Trophoblast cell (in vitro differentiated cells and primary cell): Measurements from ENCODE around the gene LIMK2.

ENCODE experiments used
- DNase-seq, 2 donors: peaks; one replicate each; pipeline ENCODE4 v3.0.0-alpha.2; 2016
- H2AFZ ChIP-seq: 2 replicates; pipeline ENCODE4 v1.6.1; 2013; ENCODE audit warnings: low read length, moderate library complexity, mild to moderate bottlenecking; ENCODE audit not compliant: insufficient read depth, poor library complexity
- H2AK5ac ChIP-seq: 2 replicates; pipeline ENCODE4 v1.6.1; 2013; ENCODE audit warnings: mild to moderate bottlenecking, low read length
- H2BK120ac ChIP-seq: 2 replicates; pipeline ENCODE4 v1.6.1; 2013; ENCODE audit warnings: low read length, mild to moderate bottlenecking, moderate library complexity; ENCODE audit not compliant: insufficient read depth, poor library complexity
- H2BK12ac ChIP-seq: 2 replicates; pipeline ENCODE4 v1.6.1; 2013; ENCODE audit warnings: mild to moderate bottlenecking, low read length, moderate library complexity
- H2BK5ac ChIP-seq: 2 replicates; pipeline ENCODE4 v1.6.1; 2013; ENCODE audit warnings: low read length, low read depth, moderate library complexity, mild to moderate bottlenecking; ENCODE audit not compliant: poor library complexity
- H3K14ac ChIP-seq: 2 replicates; pipeline ENCODE4 v1.6.1; 2013; ENCODE audit warnings: mild to moderate bottlenecking, low read length
- H3K18ac ChIP-seq: 2 replicates; pipeline ENCODE4 v1.6.1; 2013; ENCODE audit warnings: mild to moderate bottlenecking, low read length
- H3K23ac ChIP-seq: 2 replicates; pipeline ENCODE4 v1.6.1; 2013; ENCODE audit warnings: low read length
- H3K27ac ChIP-seq: 2 replicates; pipeline ENCODE4 v1.5.1; 2013; ENCODE audit warnings: low read depth, mild to moderate bottlenecking, inconsistent platforms, low read length, moderate library complexity
- H3K27me3 ChIP-seq: 2 replicates; pipeline ENCODE4 v1.6.1; 2013; ENCODE audit warnings: inconsistent platforms, mild to moderate bottlenecking, low read length, moderate library complexity; ENCODE audit not compliant: insufficient read depth
- H3K36me3 ChIP-seq, 2 experiments: 1 replicate in 1 of 2; 2 replicates in 1 of 2; pipeline ENCODE4 v1.6.1; 2013; ENCODE audit warnings: low read length in 2 of 2, mild to moderate bottlenecking in 2 of 2, moderate library complexity in 1 of 2; ENCODE audit not compliant: insufficient read depth in 2 of 2, control insufficient read depth in 1 of 2
- H3K4ac ChIP-seq: 2 replicates; pipeline ENCODE4 v1.6.1; 2013; ENCODE audit warnings: low read depth, mild to moderate bottlenecking, low read length, moderate library complexity
- H3K4me1 ChIP-seq, 2 experiments: 1 replicate in 1 of 2; 2 replicates in 1 of 2; pipeline ENCODE4 v1.6.1; 2013; ENCODE audit warnings: low read length in 2 of 2, mild to moderate bottlenecking in 2 of 2, moderate library complexity in 1 of 2; ENCODE audit not compliant: insufficient read depth in 2 of 2, control insufficient read depth in 1 of 2
- H3K4me2 ChIP-seq: 2 replicates; pipeline ENCODE4 v1.6.1; 2013; ENCODE audit warnings: inconsistent platforms, mild to moderate bottlenecking, low read length, moderate library complexity
- H3K4me3 ChIP-seq: 2 replicates; pipeline ENCODE4 v1.5.1; 2013; ENCODE audit warnings: mild to moderate bottlenecking, low read depth, low read length, inconsistent platforms
- H3K79me1 ChIP-seq: one replicate; pipeline ENCODE4 v1.6.1; 2013; ENCODE audit warnings: low read length
- H3K79me2 ChIP-seq: 2 replicates; pipeline ENCODE4 v1.6.1; 2013; ENCODE audit warnings: low read length, mild to moderate bottlenecking; ENCODE audit not compliant: control insufficient read depth, insufficient read depth, poor library complexity
- H3K9ac ChIP-seq: 2 replicates; pipeline ENCODE4 v1.6.1; 2013; ENCODE audit warnings: mild to moderate bottlenecking, low read length
- H3K9me3 ChIP-seq: 2 replicates; pipeline ENCODE4 v1.6.1; 2013; ENCODE audit warnings: low read depth, mild to moderate bottlenecking, control low read depth, inconsistent platforms, low read length; ENCODE audit not compliant: insufficient read depth
- H4K12ac ChIP-seq: 2 replicates; pipeline ENCODE4 v1.6.1; 2013; ENCODE audit warnings: low read depth, mild to moderate bottlenecking, low read length, moderate library complexity
- H4K8ac ChIP-seq: 2 replicates; pipeline ENCODE4 v1.6.1; 2013; ENCODE audit warnings: low read depth, mild to moderate bottlenecking, low read length, moderate library complexity
- H4K91ac ChIP-seq: one replicate; pipeline ENCODE4 v1.6.1; 2013; ENCODE audit warnings: low read depth, mild to moderate bottlenecking, low read length, moderate library complexity
- WGBS: extraction: QIAGEN DNeasy Blood & Tissue Kit; methylation state at CpG from one replicate; pipeline ENCODE4 v1.1.7; 2013; ENCODE audit warnings: missing lambda C conversion rate; ENCODE audit not compliant: insufficient read length, insufficient coverage; ENCODE audit errors: extremely low coverage; 5-methylcytosine and 5-hydroxymethylcytosine counted together

The LIMK2 gene

DNA sequence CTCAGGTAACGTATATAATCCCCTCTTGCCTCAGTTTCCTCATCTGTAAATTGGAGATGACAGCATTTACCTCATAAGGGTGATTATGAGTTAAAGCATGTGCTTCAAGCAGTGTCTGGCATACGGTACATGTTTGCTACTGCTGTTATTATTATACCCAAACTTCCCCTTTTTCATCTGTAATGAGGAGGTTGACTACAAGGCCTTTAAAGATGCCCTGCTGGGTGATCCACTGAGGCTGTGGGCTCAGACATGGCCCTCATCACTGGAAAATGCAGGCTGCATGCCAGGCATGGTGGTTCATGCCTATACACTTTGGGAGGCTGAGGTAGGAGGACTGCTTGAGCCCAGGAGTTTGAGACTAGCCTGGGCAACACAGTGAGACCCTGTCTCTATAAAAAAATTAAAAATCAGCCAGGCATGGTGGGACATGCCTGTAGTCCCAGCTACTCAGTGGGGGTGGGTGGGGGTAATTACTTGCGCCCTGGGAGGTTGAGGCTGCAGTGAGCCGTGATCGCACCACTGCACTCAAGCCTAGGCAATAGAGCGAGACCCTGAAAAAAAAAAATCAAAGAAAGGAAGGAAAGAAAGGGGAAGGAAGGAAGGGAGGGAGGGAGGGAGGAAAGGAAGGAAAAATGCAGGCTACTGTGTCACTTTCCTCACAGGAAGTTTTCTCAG, 75.9 kb downstream of the LIMK2 start:
- no CpG with 5 or more reads among the region's 6 CpGs for WGBS
- H4K8ac ChIP-seq = no peak overlapping the region
- H2BK5ac ChIP-seq = no peak overlapping the region
- H3K9ac ChIP-seq = no peak overlapping the region
- no peak overlapping the region for H3K27ac ChIP-seq
- no peaks in the 10 kb centered on the region for H3K36me3 ChIP-seq
- no peak overlapping the region for H3K4me3 ChIP-seq
- H3K27me3 ChIP-seq = no peaks in the 10 kb centered on the region
- no peaks in the 10 kb centered on the region for H3K9me3 ChIP-seq
- H3K18ac ChIP-seq = no peak overlapping the region
- H4K12ac ChIP-seq = no peak overlapping the region
- no peak overlapping the region for H3K14ac ChIP-seq
- no peak for DNase-seq
- no peak overlapping the region for H3K4ac ChIP-seq
- H4K91ac ChIP-seq = no peak overlapping the region
- H3K79me2 ChIP-seq = no peaks in the 10 kb centered on the region
- H3K79me1 ChIP-seq = peaks cover 17% of the 10 kb centered on the region
- peaks cover 22 to 29% of the 10 kb centered on the region in 2 experiments for H3K4me1 ChIP-seq
- no peak overlapping the region for H2AFZ ChIP-seq
- H2BK12ac ChIP-seq = no peak overlapping the region
- no peak overlapping the region for H3K23ac ChIP-seq
- no peak overlapping the region for H2AK5ac ChIP-seq
- no peak overlapping the region for H2BK120ac ChIP-seq
- H3K4me2 ChIP-seq = no peak overlapping the region

DNA sequence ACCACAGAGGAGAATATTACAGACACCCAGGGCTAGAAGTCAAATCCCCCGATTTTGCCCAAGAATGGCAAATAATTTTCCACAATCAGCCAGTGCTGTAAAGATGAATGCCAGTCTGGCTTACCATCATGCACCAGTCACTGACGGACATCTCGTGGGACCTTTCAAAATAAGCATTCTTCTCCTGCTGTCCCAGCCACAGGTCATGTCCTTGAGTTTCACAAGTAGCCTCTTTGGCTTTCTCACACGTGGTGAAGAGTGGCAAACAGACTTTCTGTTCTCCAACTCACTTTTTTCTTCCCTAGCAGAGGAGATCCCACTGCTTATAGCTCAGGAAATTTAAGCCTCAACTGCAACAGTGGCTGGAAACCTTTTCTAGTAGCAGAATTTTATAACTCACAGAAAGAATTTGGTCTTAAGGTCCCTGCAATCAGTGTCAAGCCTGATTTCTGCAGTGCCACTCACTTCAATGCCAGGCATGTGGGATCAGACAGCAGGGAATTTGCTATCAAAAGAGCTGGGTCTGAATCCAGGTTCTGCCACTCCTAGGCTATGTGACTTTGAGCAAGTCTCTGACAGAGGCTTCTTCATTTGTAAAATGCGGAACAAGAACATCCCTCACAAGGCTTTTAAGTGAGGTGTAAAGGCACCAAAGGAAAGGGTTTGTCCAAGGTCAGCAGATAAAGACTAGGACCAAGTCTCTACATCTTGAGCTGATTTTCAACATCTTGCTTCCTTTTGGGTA, 76.6 kb downstream of the LIMK2 start:
- no peaks in the 10 kb centered on the region for H3K79me2 ChIP-seq
- H2BK12ac ChIP-seq = peak overlapping the region; percentile 4
- H2AK5ac ChIP-seq = no peak overlapping the region
- H3K79me1 ChIP-seq = peaks cover 17% of the 10 kb centered on the region
- H2BK5ac ChIP-seq = no peak overlapping the region
- no peak overlapping the region for H3K14ac ChIP-seq
- no peak overlapping the region for H3K23ac ChIP-seq
- H3K27me3 ChIP-seq = no peaks in the 10 kb centered on the region
- no CpG with 5 or more reads among the region's 5 CpGs for WGBS
- H4K8ac ChIP-seq = no peak overlapping the region
- H4K12ac ChIP-seq = no peak overlapping the region
- H3K4me2 ChIP-seq = no peak overlapping the region
- H3K9me3 ChIP-seq = no peaks in the 10 kb centered on the region
- H3K4me3 ChIP-seq = no peak overlapping the region
- no peak overlapping the region for H2AFZ ChIP-seq
- H3K36me3 ChIP-seq = no peaks in the 10 kb centered on the region
- no peak overlapping the region for H3K9ac ChIP-seq
- DNase-seq = no peak
- no peak overlapping the region for H4K91ac ChIP-seq
- no peak overlapping the region for H3K4ac ChIP-seq
- no peak overlapping the region for H3K27ac ChIP-seq
- H3K4me1 ChIP-seq = peaks cover 22 to 29% of the 10 kb centered on the region in 2 experiments
- H3K18ac ChIP-seq = no peak overlapping the region
- no peak overlapping the region for H2BK120ac ChIP-seq

DNA sequence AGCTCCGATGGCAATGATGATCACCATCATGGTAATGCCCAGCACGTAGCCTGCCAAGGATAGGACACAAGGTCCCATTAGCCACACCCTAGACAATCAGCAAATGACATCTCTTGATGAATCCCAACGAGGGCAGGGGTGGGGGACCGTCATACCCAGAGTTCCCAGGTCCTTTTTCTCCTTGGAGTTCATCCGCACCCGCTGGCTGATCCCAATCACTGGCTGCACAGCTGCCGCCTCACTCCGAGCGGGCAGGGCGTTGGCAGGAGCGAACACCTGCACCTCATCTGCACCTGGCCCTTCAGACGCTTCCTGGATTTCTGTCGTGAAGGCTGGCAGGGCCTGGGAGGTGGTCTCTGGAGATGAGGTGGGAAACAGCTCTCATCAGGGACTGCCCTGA, 77.2 kb downstream of the LIMK2 start:
- H2AFZ ChIP-seq = no peak overlapping the region

DNA sequence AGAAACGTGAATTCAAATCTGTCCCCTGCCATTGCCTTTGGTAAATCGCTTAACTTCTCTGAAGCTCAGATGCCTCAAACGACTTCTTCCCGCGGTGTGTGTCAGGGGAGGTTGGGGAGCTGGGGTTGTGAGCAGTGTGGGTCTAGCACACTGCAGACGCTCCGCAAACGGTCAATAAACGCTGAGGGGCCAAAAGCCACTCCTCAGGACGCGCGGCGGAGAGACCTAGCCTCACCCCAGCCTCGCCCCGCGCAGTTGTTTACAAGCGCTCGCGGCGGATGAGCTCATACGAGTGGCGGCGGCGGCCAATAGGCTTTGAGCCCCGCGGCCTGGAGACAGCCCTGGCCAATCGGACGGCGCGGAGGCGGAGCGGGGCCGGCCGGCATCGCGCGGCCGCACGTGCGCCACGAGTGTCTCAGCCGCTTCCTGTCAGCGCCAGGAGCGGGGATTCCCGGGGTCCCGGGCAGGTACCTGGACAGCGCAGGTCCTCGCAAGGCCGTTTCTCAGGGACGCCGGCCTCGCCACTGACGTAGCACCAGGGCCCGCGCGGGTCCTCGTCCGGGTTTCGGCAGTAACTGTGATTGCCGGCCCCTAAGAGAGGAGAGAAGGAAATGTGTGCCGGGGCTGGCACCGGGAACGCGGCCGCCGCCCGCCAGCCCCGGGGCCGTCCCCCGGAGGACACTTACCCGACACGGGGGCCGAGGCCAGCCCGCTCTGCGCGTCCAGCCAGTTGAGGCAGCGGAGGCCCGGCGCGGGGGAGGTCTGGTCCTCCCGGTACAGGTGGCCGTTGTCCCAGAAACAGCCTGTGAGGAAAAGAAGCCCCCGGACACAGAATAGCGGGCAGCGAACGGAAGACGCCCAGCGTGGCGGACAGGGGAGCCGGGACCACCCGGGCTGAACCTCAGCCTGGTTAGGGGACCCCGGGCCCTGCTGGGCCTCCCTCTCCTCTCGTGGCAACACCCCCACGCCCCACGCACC, 78.7 kb downstream of the LIMK2 start:
- peak; percentile 97 to 98 for DNase-seq
- no peaks in the 10 kb centered on the region for H3K79me2 ChIP-seq
- H3K18ac ChIP-seq = peak overlapping the region; percentile 80
- H3K23ac ChIP-seq = no peak overlapping the region
- peak overlapping the region; percentile 83 for H3K14ac ChIP-seq
- H3K79me1 ChIP-seq = peaks cover 17% of the 10 kb centered on the region
- H3K27me3 ChIP-seq = no peaks in the 10 kb centered on the region
- peak overlapping the region; percentile 34 for H3K4ac ChIP-seq
- H2AK5ac ChIP-seq = peak overlapping the region; percentile 45
- H4K91ac ChIP-seq = peak overlapping the region; percentile 74
- H3K9ac ChIP-seq = no peak overlapping the region
- peak overlapping the region; percentile 67 for H3K4me3 ChIP-seq
- peak overlapping the region; percentile 59 for H3K27ac ChIP-seq
- H2BK5ac ChIP-seq = peak overlapping the region; percentile 67
- peak overlapping the region; percentile 78 for H2BK12ac ChIP-seq
- no CpG with 5 or more reads among the region's 95 CpGs for WGBS
- peak overlapping the region; percentile 37 for H2AFZ ChIP-seq
- no peak overlapping the region for H4K12ac ChIP-seq
- H3K9me3 ChIP-seq = no peaks in the 10 kb centered on the region
- peak overlapping the region; percentile 36 for H4K8ac ChIP-seq
- peak overlapping the region; percentile 74 for H2BK120ac ChIP-seq
- peak overlapping the region; percentile 81 for H3K4me2 ChIP-seq
- peaks cover 17 to 29% of the 10 kb centered on the region in 2 experiments for H3K4me1 ChIP-seq
- H3K36me3 ChIP-seq = no peaks in the 10 kb centered on the region

More for the DNA sequence above, 77.2 kb downstream of the LIMK2 start:
- Histone ChIP-seq H3K27ac (no peak overlapping the region), H2BK12ac (peak overlapping the region; percentile 9), H3K9me3 (no peaks in the 10 kb centered on the region), H3K79me1 (peaks cover 17% of the 10 kb centered on the region), H3K14ac (no peak overlapping the region), H4K8ac (no peak overlapping the region), H3K18ac (no peak overlapping the region), H2BK120ac (no peak overlapping the region), H3K4me1 (peaks cover 21 to 29% of the 10 kb centered on the region in 2 experiments), H4K91ac (peak overlapping the region; percentile 30), H3K36me3 (no peaks in the 10 kb centered on the region), H2BK5ac (no peak overlapping the region), H3K79me2 (no peaks in the 10 kb centered on the region), H4K12ac (no peak overlapping the region), H3K4ac (no peak overlapping the region), H2AK5ac (peak overlapping the region; percentile 31), H3K4me3 (no peak overlapping the region), H3K4me2 (no peak overlapping the region), H3K23ac (no peak overlapping the region), H3K27me3 (no peaks in the 10 kb centered on the region), H3K9ac (no peak overlapping the region)
- peak; percentile 45 to 58 for DNase-seq
- WGBS = no CpG with 5 or more reads among the region's 13 CpGs
